B cell (primary cell): ENCODE data around the gene GGA2. TPM values are rescaled to one million over a fixed set of nuclear protein-coding genes. Genes with fewer than 3 reads are reported as not detected.

Experiments
- ATAC-seq: fragments of 200-7000 bp; cut with Tn5 transposase; one replicate; pipeline ENCODE4 v1.10.0; 2021; ENCODE audit warnings: low read depth, mild to moderate bottlenecking, moderate number of reproducible peaks, moderate library complexity
- CTCF ChIA-PET: fragments of 350-600 bp; sonication (Branson Sonifier 250); formaldehyde crosslinking; loops from one replicate; lab custom pipeline; 2021; ENCODE audit warnings: antibody characterized with exemption, inconsistent platforms; lab: Charles Lee
- POLR2A ChIA-PET: fragments of 350-600 bp; sonication (Branson Sonifier 250); formaldehyde crosslinking; loops from one replicate; lab custom pipeline; 2021; ENCODE audit warnings: antibody characterized with exemption; lab: Charles Lee
- DNase-seq: peaks from one replicate; pipeline ENCODE4 v3.0.0; 2013
- H2AFZ ChIP-seq: 2 replicates; pipeline ENCODE4 v1.6.1; 2012; ENCODE audit warnings: mild to moderate bottlenecking, low read depth, low read length; ENCODE audit not compliant: insufficient read depth, poor library complexity, severe bottlenecking
- H3K27ac ChIP-seq, 2 donors: 1 replicate in 1 of 2; 2 replicates in 1 of 2; pipeline ENCODE4 v1.5.1; 2012 to 2013; ENCODE audit warnings: low read length in 2 of 2, mild to moderate bottlenecking in 2 of 2, moderate library complexity in 1 of 2
- H3K27me3 ChIP-seq, 4 experiments: fragments of 200-600 bp in 1 of 4; sonication (generic) in 1 of 4; replicated peaks in 1 of 4; 1 replicate in 2 of 4; 2 replicates in 2 of 4; pipeline versions ENCODE4 v1.6.1 to v1.7.0; 2013 to 2016; ENCODE audit warnings: low read length in 3 of 4, mild to moderate bottlenecking in 2 of 4, mixed read lengths in 1 of 4, moderate library complexity in 1 of 4; ENCODE audit not compliant: insufficient read depth in 4 of 4, control insufficient read depth in 3 of 4; ENCODE audit errors: control extremely low read depth in 1 of 4
- H3K36me3 ChIP-seq, 2 experiments: replicated peaks in 1 of 2; 1 replicate in 1 of 2; 2 replicates in 1 of 2; pipeline versions ENCODE4 v1.6.1 to v1.7.1; 2013; ENCODE audit warnings: low read length in 1 of 2; ENCODE audit not compliant: insufficient read depth in 2 of 2, control insufficient read depth in 1 of 2; ENCODE audit errors: control extremely low read depth in 1 of 2, extremely low read depth in 1 of 2
- H3K4me1 ChIP-seq, 2 donors: fragments of 200-600 bp in 1 of 2; sonication (generic) in 1 of 2; 1 replicate in 1 of 2; 2 replicates in 1 of 2; pipeline versions ENCODE4 v1.5.1 to v1.6.1; 2013 to 2017; ENCODE audit warnings: low read length in 2 of 2; ENCODE audit not compliant: control insufficient read depth in 2 of 2, insufficient read depth in 2 of 2
- H3K4me2 ChIP-seq: replicated peaks from 2 replicates; pipeline ENCODE3; 2012; ENCODE audit warnings: mild to moderate bottlenecking, low read depth, low read length; ENCODE audit not compliant: poor library complexity, severe bottlenecking
- H3K4me3 ChIP-seq, 5 experiments: fragments of 200-600 bp in 1 of 5; sonication (generic) in 1 of 5; 1 replicate in 3 of 5; 2 replicates in 2 of 5; pipeline versions ENCODE4 v1.5.1 to v1.7.0; 2011 to 2016; ENCODE audit warnings: low read length in 4 of 5, mild to moderate bottlenecking in 4 of 5, low read depth in 2 of 5, control low read depth in 1 of 5, moderate library complexity in 1 of 5; ENCODE audit not compliant: insufficient read depth in 1 of 5; ENCODE audit errors: control extremely low read depth in 1 of 5, extremely low read depth in 1 of 5
- H3K79me2 ChIP-seq: fragments of 200-600 bp; sonication (generic); one replicate; pipeline ENCODE4 v1.6.0; 2016; ENCODE audit warnings: low read length; ENCODE audit not compliant: control insufficient read depth, insufficient read depth
- H3K9ac ChIP-seq: fragments of 200-600 bp; sonication (generic); 2 replicates; pipeline ENCODE4 v1.6.1; 2017; ENCODE audit warnings: mild to moderate bottlenecking, low read length, moderate library complexity
- H3K9me3 ChIP-seq, 3 donors: one replicate each; pipeline versions ENCODE4 v1.6.1 to v1.7.1; 2013; ENCODE audit warnings: low read length in 2 of 3; ENCODE audit not compliant: control insufficient read depth in 2 of 3, insufficient read depth in 1 of 3; ENCODE audit errors: control extremely low read depth in 1 of 3
- H4K20me1 ChIP-seq: 2 replicates; pipeline ENCODE4 v1.6.0; 2012; ENCODE audit warnings: mild to moderate bottlenecking, low read length; ENCODE audit not compliant: insufficient read depth, control insufficient read depth, poor library complexity, severe bottlenecking
- H3K27ac Mint-ChIP-seq: one replicate; pipeline ENCODE4 v1.8.0; 2021; ENCODE audit warnings: mixed read lengths
- H3K27me3 Mint-ChIP-seq: one replicate; pipeline ENCODE4 v1.8.0; 2021; ENCODE audit warnings: mixed read lengths
- H3K4me1 Mint-ChIP-seq: one replicate; pipeline ENCODE4 v1.8.0; 2021; ENCODE audit warnings: mixed read lengths
- H3K4me3 Mint-ChIP-seq: one replicate; pipeline ENCODE4 v1.8.0; 2021; ENCODE audit warnings: mixed read lengths
- H3K9me3 Mint-ChIP-seq: one replicate; pipeline ENCODE4 v1.8.0; 2022; ENCODE audit warnings: mixed read lengths; ENCODE audit not compliant: insufficient read depth
- EZH2 ChIP-seq: IDR thresholded peaks from 2 replicates; pipeline ENCODE4 v1.6.1; 2012; ENCODE audit warnings: borderline replicate concordance, low read depth, mild to moderate bottlenecking, moderate library complexity, low read length; ENCODE audit not compliant: insufficient read depth, poor library complexity, severe bottlenecking
- WGBS: methylation state at CpG from one replicate; pipeline ENCODE4 v1.1.5; 2013; ENCODE audit warnings: missing lambda C conversion rate; ENCODE audit not compliant: insufficient coverage; 5-methylcytosine and 5-hydroxymethylcytosine counted together
- intact Hi-C: fragments of 100-400 bp; cut with micrococcal nuclease; formaldehyde crosslinking; loops from one replicate; pipeline ENCODE4 v1.10.0; 2022
- polyA plus RNA-seq: library from polyadenylated mRNA; depleted of rRNA; stranded (reverse); fragments of >200 nt; gene quantifications from 2 replicates; pipeline ENCODE4 v1.2.3, GENCODE V29; 2012
- total RNA-seq, 2 donors: library from RNA; stranded (reverse); fragments of 120-200 nt in 1 of 2; gene quantifications; 1 replicate in 1 of 2; 2 replicates in 1 of 2; pipeline versions ENCODE4 v1.2.3 to v1.2.4, GENCODE V29; 2013 to 2022
- TF ChIP-seq, protein P1 (sequence below): fragments of 200-600 bp; IDR thresholded peaks from one replicate; pipeline ENCODE4 v1.8.0; 2022; ENCODE audit warnings: antibody characterized with exemption, mild to moderate bottlenecking

Gene GGA2
- total and polyA plus RNA-seq, 2 donors (not counting 1 experiment from before 2014, with no cell fraction given): 227 to 832 TPM

DNA sequence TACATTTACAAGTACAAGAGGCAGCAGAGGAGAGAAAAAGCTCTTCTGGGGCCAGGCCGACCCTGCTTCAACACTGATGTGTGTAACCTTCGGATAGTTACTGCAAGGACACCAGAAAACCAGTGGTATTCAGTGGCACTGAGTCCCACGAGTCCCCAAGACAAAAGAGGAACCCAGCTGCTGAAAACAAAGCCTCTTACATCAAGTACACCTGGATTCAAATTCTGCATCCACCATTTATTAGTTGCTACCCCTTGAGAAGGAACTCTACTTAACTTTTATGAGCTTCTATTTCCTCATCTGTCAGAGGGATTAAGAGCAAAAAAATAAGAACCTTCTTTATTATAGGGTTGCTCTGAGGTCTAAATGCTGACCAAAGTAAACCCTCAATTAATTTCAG is 44.2 kb upstream of the GGA2 start:
- Histone ChIP-seq H3K9ac (no peak overlapping the region), H3K27ac (no peak overlapping the region), H3K4me1 (peaks cover 11 to 20% of the 10 kb centered on the region in 2 donors), H3K27me3 (no peaks in the 10 kb centered on the region), H3K9me3 (no peaks in the 10 kb centered on the region), H2AFZ (no peak overlapping the region), H3K4me2 (no peak overlapping the region), H4K20me1 (no peaks in the 10 kb centered on the region), H3K79me2 (peaks cover 41% of the 10 kb centered on the region), H3K36me3 (peaks cover 0 to 29% of the 10 kb centered on the region in 2 experiments), H3K4me3 (no peak overlapping the region)
- ChIA-PET POLR2A (interaction anchor here (0.6 kb wide), 1 partner anchor 58 kb away, joined by 6 read pairs; no protein-coding TSS in a partner anchor), CTCF (interaction anchor here (0.9 to 1.7 kb wide), 7 partner anchors 15 to 120 kb away, joined by 3 to 5 read pairs (median 3); partner anchors contain the start of gene NDUFAB1)
- intact Hi-C loops: no loop called here
- Mint-ChIP-seq H3K27ac (no peak overlapping the region), H3K4me3 (no peak overlapping the region), H3K9me3 (no peaks in the 10 kb centered on the region), H3K4me1 (peaks cover 28% of the 10 kb centered on the region), H3K27me3 (no peaks in the 10 kb centered on the region)
- DNase-seq (no peak), ATAC-seq (no peak)
- WGBS: 95% methylated on average over 3 of the region's 3 CpGs
- TF ChIP-seq, protein P1, sequence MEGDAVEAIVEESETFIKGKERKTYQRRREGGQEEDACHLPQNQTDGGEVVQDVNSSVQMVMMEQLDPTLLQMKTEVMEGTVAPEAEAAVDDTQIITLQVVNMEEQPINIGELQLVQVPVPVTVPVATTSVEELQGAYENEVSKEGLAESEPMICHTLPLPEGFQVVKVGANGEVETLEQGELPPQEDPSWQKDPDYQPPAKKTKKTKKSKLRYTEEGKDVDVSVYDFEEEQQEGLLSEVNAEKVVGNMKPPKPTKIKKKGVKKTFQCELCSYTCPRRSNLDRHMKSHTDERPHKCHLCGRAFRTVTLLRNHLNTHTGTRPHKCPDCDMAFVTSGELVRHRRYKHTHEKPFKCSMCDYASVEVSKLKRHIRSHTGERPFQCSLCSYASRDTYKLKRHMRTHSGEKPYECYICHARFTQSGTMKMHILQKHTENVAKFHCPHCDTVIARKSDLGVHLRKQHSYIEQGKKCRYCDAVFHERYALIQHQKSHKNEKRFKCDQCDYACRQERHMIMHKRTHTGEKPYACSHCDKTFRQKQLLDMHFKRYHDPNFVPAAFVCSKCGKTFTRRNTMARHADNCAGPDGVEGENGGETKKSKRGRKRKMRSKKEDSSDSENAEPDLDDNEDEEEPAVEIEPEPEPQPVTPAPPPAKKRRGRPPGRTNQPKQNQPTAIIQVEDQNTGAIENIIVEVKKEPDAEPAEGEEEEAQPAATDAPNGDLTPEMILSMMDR: no peak
- no peak for TF ChIP-seq EZH2

DNA sequence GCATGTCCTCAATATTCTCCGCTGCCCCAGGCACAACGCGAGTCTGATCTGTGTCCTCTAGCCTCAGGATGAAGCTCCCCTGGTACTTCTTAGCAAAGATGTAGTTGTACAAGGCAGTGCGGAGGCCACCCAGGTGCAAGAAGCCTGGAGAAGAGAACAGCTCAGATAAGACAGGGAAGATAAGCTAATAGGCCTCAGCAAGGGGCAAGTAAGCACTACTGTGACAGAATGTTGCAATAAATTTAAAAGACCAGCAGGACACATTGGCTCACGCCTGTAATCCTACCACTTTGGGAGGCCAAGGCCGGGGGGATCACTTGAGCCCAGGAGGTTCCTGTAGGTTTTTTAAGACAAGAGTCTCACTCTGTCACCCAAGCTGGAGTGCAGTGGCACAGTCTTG is 41.9 kb upstream of the GGA2 start:
- Histone ChIP-seq H3K36me3 (peaks cover 2 to 42% of the 10 kb centered on the region in 2 experiments), H3K9me3 (no peaks in the 10 kb centered on the region), H3K4me3 (no peak overlapping the region), H3K27me3 (no peaks in the 10 kb centered on the region), H3K4me2 (no peak overlapping the region), H3K9ac (no peak overlapping the region), H3K27ac (no peak overlapping the region), H2AFZ (no peak overlapping the region), H3K79me2 (peaks cover 33% of the 10 kb centered on the region), H4K20me1 (no peaks in the 10 kb centered on the region), H3K4me1 (peaks cover 6 to 10% of the 10 kb centered on the region in 2 donors)
- no peak for TF ChIP-seq EZH2
- TF ChIP-seq, protein P1: no peak
- intact Hi-C loops: no loop called here
- H3K4me1 Mint-ChIP-seq: peaks cover 14% of the 10 kb centered on the region
- no peaks in the 10 kb centered on the region for H3K9me3 Mint-ChIP-seq
- no peaks in the 10 kb centered on the region for H3K27me3 Mint-ChIP-seq
- ChIA-PET POLR2A (no interaction called here), CTCF (no interaction called here)
- H3K27ac Mint-ChIP-seq: no peak overlapping the region
- DNase-seq (no peak), ATAC-seq (no peak)
- 93% methylated on average over 6 of the region's 6 CpGs for WGBS
- H3K4me3 Mint-ChIP-seq: no peak overlapping the region
